ENCODE data around the gene AKAP13.

Gene AKAP13

GRCh38 chr15:85397926-85398325 lies 17.5 kb downstream of the AKAP13 start:
- TF ChIP-seq ZFX (IDR thresholded peaks at IDR 0.05), result no peak
- TF ChIP-seq, protein P1, sequence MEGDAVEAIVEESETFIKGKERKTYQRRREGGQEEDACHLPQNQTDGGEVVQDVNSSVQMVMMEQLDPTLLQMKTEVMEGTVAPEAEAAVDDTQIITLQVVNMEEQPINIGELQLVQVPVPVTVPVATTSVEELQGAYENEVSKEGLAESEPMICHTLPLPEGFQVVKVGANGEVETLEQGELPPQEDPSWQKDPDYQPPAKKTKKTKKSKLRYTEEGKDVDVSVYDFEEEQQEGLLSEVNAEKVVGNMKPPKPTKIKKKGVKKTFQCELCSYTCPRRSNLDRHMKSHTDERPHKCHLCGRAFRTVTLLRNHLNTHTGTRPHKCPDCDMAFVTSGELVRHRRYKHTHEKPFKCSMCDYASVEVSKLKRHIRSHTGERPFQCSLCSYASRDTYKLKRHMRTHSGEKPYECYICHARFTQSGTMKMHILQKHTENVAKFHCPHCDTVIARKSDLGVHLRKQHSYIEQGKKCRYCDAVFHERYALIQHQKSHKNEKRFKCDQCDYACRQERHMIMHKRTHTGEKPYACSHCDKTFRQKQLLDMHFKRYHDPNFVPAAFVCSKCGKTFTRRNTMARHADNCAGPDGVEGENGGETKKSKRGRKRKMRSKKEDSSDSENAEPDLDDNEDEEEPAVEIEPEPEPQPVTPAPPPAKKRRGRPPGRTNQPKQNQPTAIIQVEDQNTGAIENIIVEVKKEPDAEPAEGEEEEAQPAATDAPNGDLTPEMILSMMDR (conservative IDR thresholded peaks at IDR 0.05), result no peak
- no peak overlapping the region for H3K27ac ChIP-seq

- no peak overlapping the region for H3K27ac ChIP-seq
- TF ChIP-seq, protein P1 (conservative IDR thresholded peaks at IDR 0.05), result no peak
- TF ChIP-seq ZFX (IDR thresholded peaks at IDR 0.05), result no peak
These were observed 18.4 kb downstream of the AKAP13 start for GRCh38 chr15:85398822-85399221.

GRCh38 chr15:85399627-85400026 lies 19.2 kb downstream of the AKAP13 start:
- TF ChIP-seq, protein P1 (conservative IDR thresholded peaks at IDR 0.05), result no peak
- peak overlapping the region; percentile 41; the same call in 1 of the 2 replicates for H3K27ac ChIP-seq

DNA sequence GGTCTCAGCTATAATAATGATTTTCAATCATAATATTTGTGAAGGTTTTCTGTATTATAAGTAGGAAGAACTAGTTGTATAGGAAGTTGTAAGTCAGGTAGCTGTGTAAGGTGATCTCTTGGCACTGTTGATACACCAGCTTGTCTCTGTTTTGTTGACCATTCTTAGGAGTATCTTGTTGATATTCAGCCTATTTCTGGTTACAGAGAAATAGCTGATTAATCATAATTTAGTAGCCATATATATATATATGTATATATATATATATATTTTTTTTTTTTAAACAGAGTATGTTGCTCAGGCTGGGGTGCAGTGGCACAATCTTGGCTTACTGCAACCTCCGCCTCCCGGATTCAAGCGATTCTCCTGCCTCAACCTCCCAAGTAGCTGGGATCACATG lies 20.2 kb downstream of the AKAP13 start:
- H3K27ac ChIP-seq, result no peak overlapping the region
- TF ChIP-seq, protein P1 (conservative IDR thresholded peaks at IDR 0.05), result no peak

GRCh38 chr15:85401108-85401774 lies 20.8 kb downstream of the AKAP13 start:
- H3K27ac ChIP-seq, result no peak overlapping the region
- TF ChIP-seq, protein P1 (conservative IDR thresholded peaks at IDR 0.05), result no peak
- TF ChIP-seq ZFX (IDR thresholded peaks at IDR 0.05), result no peak

DNA sequence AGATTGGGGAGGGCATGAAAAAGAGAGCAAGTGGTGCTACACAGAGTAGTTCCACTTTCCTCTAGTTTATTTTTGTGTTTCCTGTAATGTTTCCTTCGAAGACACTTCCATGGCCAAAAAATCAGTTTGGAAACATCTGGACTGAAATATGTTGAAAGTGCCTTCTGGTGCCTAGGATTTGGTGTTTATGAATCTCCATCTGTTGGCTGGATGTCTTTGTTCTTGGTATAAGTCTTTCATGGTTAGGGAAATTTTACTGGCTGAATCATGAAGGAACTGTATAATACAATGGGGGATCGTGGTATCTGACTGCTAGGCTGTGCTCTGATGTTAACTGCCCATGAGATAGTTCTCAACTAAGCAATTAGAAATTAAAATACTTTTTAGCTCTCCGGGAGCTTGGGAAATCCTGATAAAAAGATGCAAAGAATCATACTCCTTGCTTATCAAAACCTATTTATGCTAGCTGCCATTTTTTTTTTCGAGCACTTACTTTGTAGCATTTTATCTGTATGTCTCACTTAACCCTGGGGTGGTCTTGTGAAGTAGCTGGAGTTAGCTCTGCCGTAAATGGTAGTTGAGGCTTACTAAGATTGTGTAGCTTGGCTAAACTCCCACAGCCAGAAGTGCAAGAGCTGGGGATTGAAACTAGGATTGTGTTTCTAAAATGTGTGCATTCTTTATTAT lies 21.9 kb downstream of the AKAP13 start:
- TF ChIP-seq ZFX (IDR thresholded peaks at IDR 0.05), result no peak
- TF ChIP-seq, protein P1 (conservative IDR thresholded peaks at IDR 0.05), result no peak

GRCh38 chr15:85403745-85404144 lies 23.3 kb downstream of the AKAP13 start:
- no peak overlapping the region for H3K27ac ChIP-seq
- TF ChIP-seq ZFX (IDR thresholded peaks at IDR 0.05), result no peak
- TF ChIP-seq, protein P1 (conservative IDR thresholded peaks at IDR 0.05), result no peak

More for the DNA sequence above, 21.9 kb downstream of the AKAP13 start:
- H3K27ac ChIP-seq, result no peak overlapping the region

Data from C4-2B (cell line).